HG03025 (cell line): Measurements from ENCODE around the gene EXOC1.
"Not testable (repeated sequence)": the region's sequence is repeated elsewhere in the genome, so short reads cannot be mapped to it uniquely, and the experiment has no call there.

Experiments used
- ATAC-seq: cut with Tn5 transposase; IDR thresholded peaks from one replicate; pipeline ENCODE4 v1.9.1; 2021; ENCODE audit warnings: mild to moderate bottlenecking, moderate library complexity; ENCODE audit not compliant: unreplicated experiment, low FRiP score

EXOC1 gene, protein sequence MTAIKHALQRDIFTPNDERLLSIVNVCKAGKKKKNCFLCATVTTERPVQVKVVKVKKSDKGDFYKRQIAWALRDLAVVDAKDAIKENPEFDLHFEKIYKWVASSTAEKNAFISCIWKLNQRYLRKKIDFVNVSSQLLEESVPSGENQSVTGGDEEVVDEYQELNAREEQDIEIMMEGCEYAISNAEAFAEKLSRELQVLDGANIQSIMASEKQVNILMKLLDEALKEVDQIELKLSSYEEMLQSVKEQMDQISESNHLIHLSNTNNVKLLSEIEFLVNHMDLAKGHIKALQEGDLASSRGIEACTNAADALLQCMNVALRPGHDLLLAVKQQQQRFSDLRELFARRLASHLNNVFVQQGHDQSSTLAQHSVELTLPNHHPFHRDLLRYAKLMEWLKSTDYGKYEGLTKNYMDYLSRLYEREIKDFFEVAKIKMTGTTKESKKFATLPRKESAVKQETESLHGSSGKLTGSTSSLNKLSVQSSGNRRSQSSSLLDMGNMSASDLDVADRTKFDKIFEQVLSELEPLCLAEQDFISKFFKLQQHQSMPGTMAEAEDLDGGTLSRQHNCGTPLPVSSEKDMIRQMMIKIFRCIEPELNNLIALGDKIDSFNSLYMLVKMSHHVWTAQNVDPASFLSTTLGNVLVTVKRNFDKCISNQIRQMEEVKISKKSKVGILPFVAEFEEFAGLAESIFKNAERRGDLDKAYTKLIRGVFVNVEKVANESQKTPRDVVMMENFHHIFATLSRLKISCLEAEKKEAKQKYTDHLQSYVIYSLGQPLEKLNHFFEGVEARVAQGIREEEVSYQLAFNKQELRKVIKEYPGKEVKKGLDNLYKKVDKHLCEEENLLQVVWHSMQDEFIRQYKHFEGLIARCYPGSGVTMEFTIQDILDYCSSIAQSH

DNA sequence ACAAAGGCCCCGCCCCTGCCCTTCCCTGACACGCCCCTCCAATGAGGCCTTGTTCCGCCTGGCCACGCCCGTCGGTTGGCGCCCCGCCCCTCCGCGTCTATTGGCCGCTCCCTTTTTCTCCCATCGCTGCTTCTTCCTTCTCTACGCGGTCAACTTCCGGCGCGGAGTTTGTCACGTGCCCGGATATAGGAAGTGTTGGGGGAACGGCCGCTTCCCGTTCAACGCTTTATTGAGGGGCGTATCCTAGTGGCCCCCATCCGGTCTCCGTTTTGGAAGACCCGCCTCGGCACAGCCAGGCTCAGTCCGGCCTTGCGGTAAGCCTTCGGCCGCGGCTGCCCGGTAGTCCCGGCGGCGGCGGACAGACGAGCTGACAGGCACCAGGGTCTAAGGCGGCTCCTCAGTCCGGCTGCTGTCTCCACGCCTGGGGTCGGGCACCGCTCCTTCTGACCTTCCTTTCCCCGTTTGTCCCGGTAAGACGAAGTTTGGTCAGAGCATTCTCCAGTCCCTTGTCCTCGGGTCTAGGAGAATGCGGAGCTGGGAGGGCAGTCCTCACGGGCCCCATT is at the start of gene EXOC1:
EXOC1 (plus strand) TSS at position 165 of the 563 bp plus-strand sequence. CDS start 4,676 bp downstream, outside the sequence.
- ATAC-seq, result peak; percentile 98

GRCh38 chr4:55807556-55807955 is 45.9 kb upstream of the EXOC1 start:
- no peak for ATAC-seq

DNA sequence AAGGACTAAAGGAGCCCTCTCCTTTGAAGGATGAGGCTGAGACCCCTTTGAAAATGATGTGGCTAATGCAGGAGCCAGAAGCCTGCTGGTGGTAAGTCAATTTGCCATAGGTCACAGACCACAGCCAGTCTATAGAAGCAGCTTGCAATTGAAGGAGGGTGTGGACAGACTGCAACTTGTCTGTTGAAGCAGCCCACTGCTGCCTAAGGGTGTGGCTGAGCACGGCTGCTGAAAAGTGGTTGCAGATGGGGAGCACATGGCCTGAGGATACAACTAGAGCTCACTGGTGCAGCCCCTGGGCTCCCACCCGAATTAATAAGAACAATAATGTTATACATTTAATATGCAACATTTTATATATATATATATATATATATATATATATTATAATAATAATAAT is 45.3 kb upstream of the EXOC1 start:
- no peak for ATAC-seq

- no peak for ATAC-seq
Observed at GRCh38 chr4:55808632-55809031, 44.8 kb upstream of the EXOC1 start.

GRCh38 chr4:55817691-55818090 is 35.8 kb upstream of the EXOC1 start:
- ATAC-seq, result no peak

DNA sequence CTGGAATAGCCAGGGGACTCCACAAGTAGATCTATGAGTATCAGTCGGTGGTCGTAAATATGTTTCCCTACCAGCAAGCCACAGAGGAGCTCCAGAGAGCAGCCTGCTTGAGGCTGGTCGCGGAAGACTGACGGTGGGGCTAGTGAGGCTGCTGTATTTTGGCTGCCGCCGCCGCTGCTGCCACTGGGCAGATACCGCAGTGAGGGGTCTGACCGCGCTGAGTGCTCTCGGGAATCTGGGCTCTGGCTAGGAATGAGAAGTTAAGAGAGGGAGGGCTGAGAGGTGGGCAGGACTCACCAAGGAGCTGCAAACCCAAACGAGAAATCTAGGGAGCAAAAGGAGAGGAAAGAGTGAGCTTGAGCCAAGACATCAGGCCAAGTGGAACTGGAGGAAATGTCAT is 33.8 kb upstream of the EXOC1 start, which contains the start of gene EXOC1L:
EXOC1L (plus strand) TSS at position 157 of the 400 bp plus-strand sequence; CDS start at position 394, 237 bp downstream.
- no peak for ATAC-seq

DNA sequence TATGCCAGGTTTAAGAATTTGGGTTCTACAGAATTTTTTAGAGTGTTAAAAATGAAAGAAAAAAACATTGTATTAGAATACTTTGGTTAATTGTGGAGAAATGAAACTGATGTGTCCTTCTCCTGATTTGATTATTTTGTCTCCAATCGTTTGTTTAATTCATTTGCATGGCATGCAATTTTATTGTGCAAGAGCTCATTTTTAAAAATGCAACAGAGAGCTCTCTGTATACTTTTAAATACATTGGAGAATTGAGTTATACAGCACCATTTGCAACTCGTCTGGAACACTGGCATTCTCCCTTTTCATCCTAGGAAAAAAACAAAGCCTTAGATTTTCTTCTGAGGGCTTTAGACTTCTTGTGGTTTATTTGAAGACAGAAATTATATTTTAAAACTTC is 33.2 kb upstream of the EXOC1 start:
- ATAC-seq, result no peak

DNA sequence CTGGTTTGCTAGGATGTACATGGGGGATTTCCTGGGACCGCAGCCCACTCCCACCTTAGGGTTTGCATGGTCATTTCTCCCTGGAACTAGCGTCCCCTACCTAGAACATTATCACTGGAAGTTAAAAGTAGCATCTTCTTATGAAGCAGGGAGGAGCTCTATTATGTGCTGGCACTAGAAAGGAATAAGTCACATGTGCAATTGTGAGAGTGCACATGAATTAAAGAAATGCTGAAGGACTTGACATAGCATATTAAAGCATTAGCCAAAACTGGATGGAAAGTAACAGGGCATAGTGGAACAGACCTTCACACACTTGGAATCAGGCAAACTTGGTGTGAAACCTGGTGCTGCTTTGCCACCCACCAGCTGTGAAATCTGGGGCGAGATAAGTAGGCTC is 31.1 kb upstream of the EXOC1 start:
- ATAC-seq, result no peak

DNA sequence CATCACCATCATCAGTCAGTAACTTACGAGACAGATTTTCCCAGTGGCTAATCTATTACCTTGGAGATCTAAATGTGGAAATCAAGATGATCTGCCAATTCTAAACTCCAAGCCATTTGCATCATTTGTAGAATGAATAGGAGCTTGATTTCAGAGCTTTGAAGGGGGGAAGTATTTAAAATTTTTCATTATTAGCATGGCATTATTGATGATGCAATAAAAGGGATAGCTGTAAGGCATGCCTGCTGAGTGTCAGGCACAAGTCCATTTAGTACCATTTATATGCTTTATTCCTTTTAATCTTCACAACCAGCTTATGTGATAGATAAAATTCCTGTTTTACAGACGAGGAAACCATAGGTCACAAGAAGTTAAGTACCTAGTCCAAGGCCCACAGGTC is 28.6 kb upstream of the EXOC1 start:
- ATAC-seq, result no peak

- ATAC-seq, result no peak
Observed at GRCh38 chr4:55826986-55827385, 26.5 kb upstream of the EXOC1 start.

DNA sequence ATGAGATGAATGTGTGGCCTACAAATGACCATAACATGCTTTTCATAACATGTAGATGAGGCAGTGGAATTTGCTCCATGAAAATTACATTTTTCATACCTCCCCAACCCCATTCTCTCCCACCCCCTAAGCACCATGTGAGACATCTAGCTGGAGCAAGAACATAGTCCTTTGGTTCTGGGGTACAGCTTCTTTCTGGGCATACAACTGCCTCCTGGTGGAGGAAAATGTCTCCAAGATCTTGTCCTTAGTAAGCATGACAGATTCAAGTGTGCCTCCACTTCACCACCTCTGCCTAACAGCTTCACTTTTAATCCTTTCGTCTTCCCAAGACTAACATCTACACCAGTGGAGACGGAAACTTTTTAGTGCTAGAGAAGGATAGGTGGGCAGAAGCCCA is 25.9 kb upstream of the EXOC1 start:
- ATAC-seq, result no peak

DNA sequence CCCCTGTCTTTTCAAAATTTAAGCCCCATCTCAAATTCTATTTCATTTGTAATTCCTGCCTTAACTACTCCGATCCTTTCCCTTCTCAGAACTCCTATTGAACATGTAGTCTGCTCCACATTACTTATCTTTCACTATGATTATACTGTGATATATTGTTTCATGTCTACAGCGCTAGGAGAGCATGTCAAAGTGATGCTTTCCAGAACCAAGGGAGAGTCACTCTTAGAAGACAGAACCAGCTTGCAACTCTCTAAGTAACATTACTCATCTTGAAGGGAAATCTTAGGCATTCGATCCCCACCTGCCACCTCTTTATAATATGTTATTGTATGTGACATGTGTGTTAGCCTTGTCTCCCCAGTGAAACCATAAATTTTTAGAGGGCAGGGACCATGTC is 23.4 kb upstream of the EXOC1 start:
- no peak for ATAC-seq

GRCh38 chr4:55830716-55831115 is 22.7 kb upstream of the EXOC1 start:
- ATAC-seq, result no peak

DNA sequence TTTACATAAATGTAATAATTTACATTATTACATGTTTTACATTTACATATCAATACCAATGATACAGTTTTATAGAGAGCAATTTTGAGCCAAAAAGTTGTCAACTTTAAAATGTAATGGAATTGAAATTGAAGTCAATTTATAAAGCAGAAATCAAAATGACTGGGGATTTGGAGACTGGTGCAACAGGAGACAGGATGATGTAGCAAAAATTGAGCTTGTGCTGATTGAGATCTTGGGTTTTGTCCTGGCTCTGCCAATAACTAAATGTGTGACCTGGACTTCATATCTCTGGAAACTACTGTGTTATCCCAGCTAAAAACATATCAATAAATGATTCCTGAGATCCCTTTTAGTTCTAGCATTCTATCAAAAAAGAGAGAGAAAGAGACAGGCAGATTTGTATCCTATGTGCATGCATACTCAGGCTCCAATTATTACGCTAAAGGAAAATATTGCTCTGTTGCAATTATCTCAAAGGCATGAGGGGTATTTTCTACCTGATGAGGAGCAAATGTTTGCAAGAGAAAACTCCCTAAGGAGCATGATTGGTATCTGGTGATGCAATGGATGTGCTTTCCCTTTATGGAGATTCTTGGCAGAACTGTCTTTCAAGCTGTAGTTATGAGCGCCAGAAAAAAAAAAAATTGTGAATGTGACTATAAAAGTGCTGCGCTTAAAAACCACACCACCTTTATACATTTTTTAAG is 19.2 kb upstream of the EXOC1 start:
- ATAC-seq, result no peak

DNA sequence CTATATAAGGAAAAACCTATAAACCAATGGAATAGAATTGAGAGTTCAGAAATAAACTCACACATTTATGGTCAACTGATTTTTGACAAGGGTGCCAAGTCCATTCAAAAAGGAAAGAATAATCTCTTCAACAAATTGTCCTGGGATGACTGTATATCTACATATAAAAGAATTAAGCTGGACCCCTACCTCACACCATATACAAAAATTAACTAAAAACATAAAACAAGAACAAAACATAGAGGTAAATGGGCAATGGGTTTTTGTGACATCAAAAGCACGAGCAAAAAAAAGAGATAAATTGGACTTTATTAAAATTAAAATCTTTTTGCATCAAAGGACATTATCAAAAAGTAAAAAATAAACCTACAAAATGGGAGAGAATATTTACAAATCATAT is 15.5 kb upstream of the EXOC1 start:
- ATAC-seq, result no peak

DNA sequence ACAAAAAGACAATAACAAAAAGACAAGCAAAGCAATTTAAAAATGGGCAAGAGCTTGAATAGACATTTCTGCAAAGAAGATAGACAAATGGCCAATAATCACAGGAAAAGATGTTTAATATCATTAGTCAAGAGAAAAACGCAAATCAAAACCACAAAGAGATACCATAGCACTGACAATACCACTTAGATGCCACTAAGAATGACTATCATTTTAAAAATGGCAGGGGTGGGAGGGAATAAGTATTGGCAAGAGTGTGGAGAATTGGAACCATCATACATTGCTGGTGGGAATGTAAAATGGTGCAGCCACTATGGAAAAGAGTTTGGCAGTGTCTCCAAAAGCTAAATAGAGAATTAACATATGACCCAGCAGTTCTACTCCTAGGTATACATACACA is 15.1 kb upstream of the EXOC1 start:
- no peak for ATAC-seq

GRCh38 chr4:55838952-55839351 is 14.5 kb upstream of the EXOC1 start:
- ATAC-seq, result no peak

- ATAC-seq, result no peak
Observed at GRCh38 chr4:55840956-55841355, 12.5 kb upstream of the EXOC1 start.

DNA sequence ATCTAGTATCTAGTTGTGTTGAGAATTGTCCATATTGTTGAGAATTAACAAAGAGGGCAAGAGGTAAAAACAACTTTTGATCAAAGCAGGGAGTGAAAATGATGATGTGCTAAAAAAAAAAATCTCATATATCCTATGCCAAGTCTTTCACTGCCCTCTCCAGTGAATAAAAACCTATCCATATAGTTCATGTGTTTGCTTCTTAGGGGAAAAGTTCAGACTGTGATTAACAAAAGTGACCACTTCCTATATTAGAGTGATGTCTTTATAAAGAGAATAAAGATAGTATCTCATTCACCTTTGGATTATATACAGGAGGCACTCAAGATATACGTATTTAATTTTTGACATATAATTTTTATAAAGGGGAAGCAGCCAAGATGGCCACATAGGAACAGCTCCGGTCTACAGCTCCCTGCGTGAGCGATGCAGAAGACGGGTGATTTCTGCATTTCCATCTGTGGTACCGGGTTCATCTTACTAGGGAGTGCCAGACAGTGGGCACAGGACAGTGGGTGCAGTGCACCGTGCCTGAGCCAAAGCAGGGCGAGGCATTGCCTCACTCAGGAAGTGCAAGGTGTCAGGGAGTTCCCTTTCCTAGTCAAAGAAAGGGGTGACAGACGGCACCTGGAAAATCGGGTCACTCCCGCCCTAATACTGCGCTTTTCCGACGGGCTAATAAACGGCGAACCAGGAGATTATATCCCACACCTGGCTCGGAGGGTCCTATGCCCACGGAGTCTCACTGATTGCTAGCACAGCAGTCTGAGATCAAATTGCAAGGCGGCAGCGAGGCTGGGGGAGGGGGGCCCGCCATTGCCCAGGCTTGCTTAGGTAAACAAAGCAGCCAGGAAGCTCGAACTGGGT is 11.8 kb upstream of the EXOC1 start:
- ATAC-seq, result not testable (repeated sequence)

- ATAC-seq, result not testable (repeated sequence)
Observed at GRCh38 chr4:55842312-55842711, 11.1 kb upstream of the EXOC1 start.
